A549 (cell line): ENCODE data around the gene URI1. TPM values are rescaled to one million over a fixed set of nuclear protein-coding genes. Genes with fewer than 3 reads are reported as not detected.

ENCODE experiments used
- BCL3 ChIP-seq: fragments of >200 bp; sonication (Bioruptor Twin); formaldehyde crosslinking; IDR thresholded peaks from 3 replicates; pipeline ENCODE4 v1.6.1; 2016
- CBX8 ChIP-seq: fragments of 200-600 bp; sonication (generic); IDR thresholded peaks from 2 replicates; pipeline ENCODE4 v1.6.1; 2016
- CEBPB ChIP-seq, 2 experiments: fragments of >200 bp in 1 of 2; sonication (Bioruptor Twin) in 1 of 2; formaldehyde crosslinking in 1 of 2; IDR thresholded peaks; 2 replicates each; pipeline ENCODE4 v1.6.1; 2012 to 2016
- EHF ChIP-seq: fragments of 250-450 bp; sonication (Bioruptor Pico); IDR thresholded peaks from 2 replicates; pipeline ENCODE4 v1.5.0; 2020; ENCODE audit warnings: mild to moderate bottlenecking
- EHMT2 ChIP-seq: fragments of 200-600 bp; sonication (generic); IDR thresholded peaks from 2 replicates; pipeline ENCODE4 v1.6.1; 2016; ENCODE audit warnings: antibody characterized with exemption, low read depth, mild to moderate bottlenecking, moderate library complexity
- ELK1 ChIP-seq: fragments of 150-350 bp; IDR thresholded peaks from 2 replicates; pipeline ENCODE4 v1.6.1; 2014; ENCODE audit warnings: low read depth, mild to moderate bottlenecking, low read length
- FOSB ChIP-seq: fragments of 250-450 bp; sonication (Bioruptor Pico); IDR thresholded peaks from 2 replicates; pipeline ENCODE4 v1.5.0; 2020; ENCODE audit warnings: mild to moderate bottlenecking, moderate library complexity
- FOSL2 ChIP-seq, 2 experiments: fragments of 450-650 bp in 1 of 2; fragments of >200 bp in 1 of 2; sonication (Bioruptor Twin) in 1 of 2; formaldehyde crosslinking; IDR thresholded peaks; 2 replicates each; pipeline versions ENCODE4 v1.5.0 to v1.6.1; 2016 to 2020; ENCODE audit warnings: mild to moderate bottlenecking in 1 of 2, moderate library complexity in 1 of 2
- GATA3 ChIP-seq: IDR thresholded peaks from 2 replicates; pipeline ENCODE4 v1.6.1; 2012; ENCODE audit warnings: borderline replicate concordance
- HMGXB4 ChIP-seq: fragments of 250-450 bp; sonication (Bioruptor Pico); IDR thresholded peaks from 2 replicates; pipeline ENCODE4 v1.5.0; 2021; ENCODE audit warnings: mild to moderate bottlenecking, moderate library complexity, borderline replicate concordance
- HOXA7 ChIP-seq: fragments of 250-450 bp; sonication (Bioruptor Pico); IDR thresholded peaks from 2 replicates; pipeline ENCODE4 v1.5.0; 2020; ENCODE audit warnings: mild to moderate bottlenecking, moderate library complexity
- JUN ChIP-seq, 2 experiments: fragments of >200 bp; sonication (Bioruptor Twin); formaldehyde crosslinking; IDR thresholded peaks; 2 replicates in 1 of 2; 3 replicates in 1 of 2; pipeline ENCODE4 v1.6.1; 2016 to 2017
- KDM5A ChIP-seq: fragments of 200-600 bp; sonication (generic); IDR thresholded peaks from 2 replicates; pipeline ENCODE4 v1.6.1; 2016; ENCODE audit warnings: antibody characterized with exemption, mild to moderate bottlenecking
- MYC ChIP-seq: IDR thresholded peaks from 2 replicates; pipeline ENCODE4 v1.6.1; 2012; ENCODE audit warnings: mild to moderate bottlenecking, inconsistent platforms, low read length, improper control_type of control experiment, borderline replicate concordance
- NR3C1 ChIP-seq: fragments of >200 bp; sonication (Bioruptor Twin); formaldehyde crosslinking; IDR thresholded peaks from 3 replicates; pipeline ENCODE4 v1.6.1; 2017
- POLR2AphosphoS2 ChIP-seq: conservative IDR thresholded peaks from 2 replicates; pipeline ENCODE4 v1.6.1; 2012; ENCODE audit warnings: low read length, improper control_type of control experiment, inconsistent platforms
- REST ChIP-seq: fragments of 200-600 bp; sonication (generic); IDR thresholded peaks from 2 replicates; pipeline ENCODE4 v1.6.1; 2016; ENCODE audit warnings: antibody characterized with exemption, mild to moderate bottlenecking, moderate library complexity
- RNF2 ChIP-seq: fragments of 200-600 bp; sonication (generic); IDR thresholded peaks from 2 replicates; pipeline ENCODE4 v1.6.1; 2016; ENCODE audit warnings: low read depth, mild to moderate bottlenecking, antibody characterized with exemption, moderate library complexity, borderline replicate concordance
- TFCP2L1 ChIP-seq: fragments of 250-450 bp; sonication (Bioruptor Pico); IDR thresholded peaks from 2 replicates; pipeline ENCODE4 v1.5.0; 2021; ENCODE audit warnings: mild to moderate bottlenecking
- ZC3H11A ChIP-seq: fragments of 450-650 bp; IDR thresholded peaks from 2 replicates; pipeline ENCODE4 v1.6.1; 2014; ENCODE audit warnings: antibody characterized with exemption, mild to moderate bottlenecking
- polyA plus RNA-seq, 4 experiments: library from polyadenylated mRNA; depleted of rRNA in 3 of 4; stranded (reverse); fragments of >200 nt; fragmentation: RNase III in 1 of 4; extraction: RNeasy Plus Mini Kit Qiagen cat#74134 plus additional on column Dnase treatment in 1 of 4; gene quantifications; 2 replicates in 3 of 4; 3 replicates in 1 of 4; pipeline ENCODE4 v1.2.3, GENCODE V29; 2011 to 2017

Gene URI1
- polyA plus RNA-seq, 2 of the 4 experiments (the other 2 are of a cell fraction): 116 to 228 TPM

GRCh38 chr19:29941828-29942403, at the start of gene URI1 (continued):
- TF ChIP-seq BCL3: peak; percentile 93
- TF ChIP-seq KDM5A: no peak
- peak; percentile 82; the same call in 1 of the 2 replicates for TF ChIP-seq RNF2
- no peak for TF ChIP-seq POLR2AphosphoS2
- TF ChIP-seq CEBPB (IDR thresholded peaks at IDR 0.05): no peak
- TF ChIP-seq ELK1: no peak
- TF ChIP-seq ZC3H11A: no peak
- no peak for TF ChIP-seq REST
- no peak for TF ChIP-seq EHMT2
- TF ChIP-seq GATA3: no peak
- no peak for TF ChIP-seq FOSL2 (IDR thresholded peaks at IDR 0.05)
- no peak for TF ChIP-seq FOSL2 (CRISPR knock-in tag; IDR thresholded peaks at IDR 0.05)
- TF ChIP-seq NR3C1: no peak
- TF ChIP-seq EHF (CRISPR knock-in tag): no peak
- no peak for TF ChIP-seq HMGXB4 (CRISPR knock-in tag)
- no peak for TF ChIP-seq HOXA7 (CRISPR knock-in tag)
- peak; percentile 84 to 90; a peak in 4 of 5 replicates for TF ChIP-seq JUN (IDR thresholded peaks at IDR 0.05)
- TF ChIP-seq FOSB (CRISPR knock-in tag): no peak
- no peak for TF ChIP-seq CBX8
- TF ChIP-seq TFCP2L1: no peak
- TF ChIP-seq MYC: peak; percentile 99
- TF ChIP-seq, all 56 proteins: peak for 14
